ENCODE results near the gene SETD3. TPM values are rescaled to one million over a fixed set of nuclear protein-coding genes. Genes with fewer than 3 reads are reported as not detected.

SETD3 gene
- total RNA-seq, 1 experiment from 2014 or later = 90.3 TPM

GRCh38 chr14:99463974-99464373 lies 16.7 kb downstream of the SETD3 start:
- H3K36me3 ChIP-seq (ENCODE audit: insufficient read depth, low read length) = peaks cover 36% of the 10 kb centered on the region
- H3K27ac ChIP-seq (ENCODE audit: low read length) = peak overlapping the region; percentile 72

DNA sequence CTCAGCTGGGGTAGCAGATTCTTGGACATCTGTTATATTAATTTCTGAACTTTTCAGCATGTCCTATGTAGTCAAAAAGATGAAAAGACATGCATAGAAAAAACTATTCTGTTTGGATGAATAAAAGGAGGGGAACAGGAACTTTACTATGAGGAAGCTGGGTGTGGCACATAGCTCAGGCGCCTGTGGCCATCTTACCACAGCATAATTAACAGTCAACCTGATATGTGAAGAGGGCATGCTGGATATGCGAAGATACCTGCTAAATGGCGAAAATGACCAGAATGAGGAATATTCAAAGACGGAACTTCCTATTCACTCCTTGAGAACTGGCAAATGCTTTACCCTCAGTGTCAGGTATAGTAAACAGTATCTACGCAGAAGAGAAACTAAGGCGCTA lies 18.4 kb downstream of the SETD3 start:
- no peak for DNase-seq
- no peaks in the 10 kb centered on the region for H3K27me3 ChIP-seq (ENCODE audit: low read length)
- H2AFZ ChIP-seq (ENCODE audit: low read length) = no peak overlapping the region
- peaks cover 92% of the 10 kb centered on the region for H3K79me2 ChIP-seq (ENCODE audit: low read length)
- H3K4me2 ChIP-seq (ENCODE audit: low read depth, low read length, poor library complexity, severe bottlenecking) = no peak overlapping the region
- no peak overlapping the region for H3K9ac ChIP-seq (ENCODE audit: low read length)
- peaks cover 10% of the 10 kb centered on the region; the same call in 1 of the 2 replicates for H4K20me1 ChIP-seq (ENCODE audit: insufficient read depth, low read depth, low read length)
- no peaks in the 10 kb centered on the region for H3K9me2 ChIP-seq (replicated peaks; ENCODE audit: insufficient read depth, low read length)
- peaks cover 54% of the 10 kb centered on the region for H3K4me1 ChIP-seq (ENCODE audit: low read length)
- no peak overlapping the region for H3K27ac ChIP-seq (ENCODE audit: low read length)
- no peaks in the 10 kb centered on the region for H3K9me3 ChIP-seq (ENCODE audit: low read length)
- no peak overlapping the region for H3K4me3 ChIP-seq (ENCODE audit: low read length)
- peaks cover 44% of the 10 kb centered on the region for H3K36me3 ChIP-seq (ENCODE audit: insufficient read depth, low read length)

More at GRCh38 chr14:99463974-99464373, 16.7 kb downstream of the SETD3 start:
- Histone ChIP-seq H3K4me3 (ENCODE audit: low read length) (no peak overlapping the region), H3K4me1 (ENCODE audit: low read length) (peaks cover 72% of the 10 kb centered on the region), H3K4me2 (ENCODE audit: low read depth, low read length, poor library complexity, severe bottlenecking) (no peak overlapping the region), H3K9me3 (ENCODE audit: low read length) (no peaks in the 10 kb centered on the region), H4K20me1 (ENCODE audit: insufficient read depth, low read depth, low read length) (peaks cover 27% of the 10 kb centered on the region), H3K9me2 (replicated peaks; ENCODE audit: insufficient read depth, low read length) (no peaks in the 10 kb centered on the region), H2AFZ (ENCODE audit: low read length) (no peak overlapping the region), H3K79me2 (ENCODE audit: low read length) (peaks cover 98% of the 10 kb centered on the region), H3K9ac (ENCODE audit: low read length) (no peak overlapping the region), H3K27me3 (ENCODE audit: low read length) (no peaks in the 10 kb centered on the region)
- no peak for DNase-seq

DNA sequence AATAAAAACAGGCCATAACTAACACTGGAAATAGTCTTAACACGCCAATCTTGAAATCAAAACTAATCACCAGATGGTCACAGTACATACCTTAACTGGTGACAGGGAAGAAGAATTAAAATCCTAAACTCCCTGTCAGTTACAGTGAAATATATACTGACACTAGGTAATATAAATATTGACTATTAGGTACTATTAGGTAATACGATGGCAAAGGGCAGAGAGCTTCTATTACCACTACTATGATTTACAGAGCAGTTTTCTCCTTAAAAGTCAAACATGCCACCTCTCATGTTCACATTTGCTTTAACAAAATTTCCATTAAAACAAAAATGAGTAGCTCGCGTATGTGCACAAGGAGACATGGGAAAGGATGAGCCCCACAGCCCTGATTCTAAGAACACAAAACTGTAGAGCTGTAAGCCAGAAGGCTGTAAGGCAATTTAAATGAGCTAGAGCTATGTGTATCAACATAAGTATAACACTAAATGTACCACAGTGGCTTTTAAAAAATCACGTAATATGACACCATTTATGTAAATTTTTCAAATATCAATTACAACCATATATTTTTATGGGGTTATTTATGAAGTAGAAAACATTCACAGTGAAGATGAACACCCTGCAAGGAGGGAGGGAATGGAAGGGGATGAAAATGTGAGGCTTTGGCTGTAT lies 19.1 kb downstream of the SETD3 start:
- no peak overlapping the region for H3K4me3 ChIP-seq (ENCODE audit: low read length)
- peaks cover 7% of the 10 kb centered on the region; the same call in 1 of the 2 replicates for H4K20me1 ChIP-seq (ENCODE audit: insufficient read depth, low read depth, low read length)
- H3K27me3 ChIP-seq (ENCODE audit: low read length) = no peaks in the 10 kb centered on the region
- H3K36me3 ChIP-seq (ENCODE audit: insufficient read depth, low read length) = peaks cover 47% of the 10 kb centered on the region
- H3K9me2 ChIP-seq (replicated peaks; ENCODE audit: insufficient read depth, low read length) = no peaks in the 10 kb centered on the region
- DNase-seq = no peak
- no peaks in the 10 kb centered on the region for H3K9me3 ChIP-seq (ENCODE audit: low read length)
- no peak overlapping the region for H3K4me2 ChIP-seq (ENCODE audit: low read depth, low read length, poor library complexity, severe bottlenecking)
- peaks cover 92% of the 10 kb centered on the region for H3K79me2 ChIP-seq (ENCODE audit: low read length)
- H3K4me1 ChIP-seq (ENCODE audit: low read length) = peaks cover 48% of the 10 kb centered on the region
- H3K27ac ChIP-seq (ENCODE audit: low read length) = no peak overlapping the region
- no peak overlapping the region for H3K9ac ChIP-seq (ENCODE audit: low read length)
- no peak overlapping the region for H2AFZ ChIP-seq (ENCODE audit: low read length)

DNA sequence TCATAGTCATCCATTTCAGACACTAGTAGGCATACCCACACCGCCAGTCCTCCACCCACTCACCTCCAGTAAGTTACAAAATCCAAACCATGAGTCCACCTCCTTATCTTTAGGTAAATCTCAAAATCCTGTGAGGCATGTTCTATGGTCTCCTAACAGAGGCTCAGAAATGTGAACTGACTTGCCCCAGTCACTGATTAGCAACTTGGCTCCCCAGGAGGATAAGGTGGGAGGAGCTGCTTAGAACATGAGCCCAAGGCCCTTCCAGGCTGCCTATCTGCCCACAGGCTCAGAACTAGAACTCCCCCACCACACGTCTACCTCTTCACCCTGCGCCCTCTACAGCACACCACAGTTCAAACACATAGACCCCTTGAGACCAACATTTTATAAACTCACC lies 19.9 kb downstream of the SETD3 start:
- Histone ChIP-seq H3K9ac (ENCODE audit: low read length) (no peak overlapping the region), H4K20me1 (ENCODE audit: insufficient read depth, low read depth, low read length) (peaks cover 7% of the 10 kb centered on the region; the same call in 1 of the 2 replicates), H3K79me2 (ENCODE audit: low read length) (peaks cover 87% of the 10 kb centered on the region), H3K4me1 (ENCODE audit: low read length) (peaks cover 40% of the 10 kb centered on the region), H3K9me3 (ENCODE audit: low read length) (no peaks in the 10 kb centered on the region), H3K27me3 (ENCODE audit: low read length) (no peaks in the 10 kb centered on the region), H3K4me3 (ENCODE audit: low read length) (no peak overlapping the region), H3K27ac (ENCODE audit: low read length) (no peak overlapping the region), H3K9me2 (replicated peaks; ENCODE audit: insufficient read depth, low read length) (no peaks in the 10 kb centered on the region), H3K36me3 (ENCODE audit: insufficient read depth, low read length) (peaks cover 52% of the 10 kb centered on the region), H3K4me2 (ENCODE audit: low read depth, low read length, poor library complexity, severe bottlenecking) (no peak overlapping the region), H2AFZ (ENCODE audit: low read length) (no peak overlapping the region)
- peak; percentile 51 for DNase-seq

GRCh38 chr14:99459481-99460100 lies 21.1 kb downstream of the SETD3 start:
- H3K79me2 ChIP-seq (ENCODE audit: low read length) = peaks cover 88% of the 10 kb centered on the region
- no peak overlapping the region for H3K9ac ChIP-seq (ENCODE audit: low read length)
- H3K9me2 ChIP-seq (replicated peaks; ENCODE audit: insufficient read depth, low read length) = no peaks in the 10 kb centered on the region
- H3K9me3 ChIP-seq (ENCODE audit: low read length) = no peaks in the 10 kb centered on the region
- H4K20me1 ChIP-seq (ENCODE audit: insufficient read depth, low read depth, low read length) = no peaks in the 10 kb centered on the region
- no peak overlapping the region for H3K4me3 ChIP-seq (ENCODE audit: low read length)
- peaks cover 28% of the 10 kb centered on the region for H3K4me1 ChIP-seq (ENCODE audit: low read length)
- no peak overlapping the region for H3K27ac ChIP-seq (ENCODE audit: low read length)
- no peak overlapping the region for H2AFZ ChIP-seq (ENCODE audit: low read length)
- peaks cover 60% of the 10 kb centered on the region for H3K36me3 ChIP-seq (ENCODE audit: insufficient read depth, low read length)
- no peak overlapping the region for H3K4me2 ChIP-seq (ENCODE audit: low read depth, low read length, poor library complexity, severe bottlenecking)
- no peaks in the 10 kb centered on the region for H3K27me3 ChIP-seq (ENCODE audit: low read length)
- DNase-seq = no peak

DNA sequence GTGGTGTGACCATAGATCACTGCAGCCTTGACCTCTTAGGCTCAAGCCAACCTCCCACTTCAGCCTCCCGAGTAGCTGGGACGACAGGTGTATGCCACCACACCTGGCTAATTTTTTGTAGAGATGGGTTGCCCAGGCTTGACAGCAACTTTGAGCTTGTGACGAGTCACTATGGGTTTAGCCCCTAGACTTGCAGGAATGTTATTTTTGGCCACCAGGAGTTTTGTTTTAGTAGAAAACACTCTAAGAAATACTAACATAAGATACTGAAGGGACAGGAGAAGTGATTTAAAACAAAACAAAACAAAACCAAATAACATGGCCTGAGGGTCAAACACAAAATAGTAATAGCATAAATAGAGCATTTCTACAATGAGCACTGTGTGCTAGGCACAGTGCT lies 26.4 kb downstream of the SETD3 start:
- Histone ChIP-seq H3K4me2 (ENCODE audit: low read depth, low read length, poor library complexity, severe bottlenecking) (no peak overlapping the region), H3K9ac (ENCODE audit: low read length) (no peak overlapping the region), H3K4me1 (ENCODE audit: low read length) (no peaks in the 10 kb centered on the region), H3K27me3 (ENCODE audit: low read length) (no peaks in the 10 kb centered on the region), H2AFZ (ENCODE audit: low read length) (no peak overlapping the region), H3K27ac (ENCODE audit: low read length) (no peak overlapping the region), H3K9me2 (replicated peaks; ENCODE audit: insufficient read depth, low read length) (no peaks in the 10 kb centered on the region), H3K9me3 (ENCODE audit: low read length) (no peaks in the 10 kb centered on the region), H4K20me1 (ENCODE audit: insufficient read depth, low read depth, low read length) (0 out of 2 replicates have a peak, but pooled peaks cover 6% of the 10 kb centered on the region), H3K36me3 (ENCODE audit: insufficient read depth, low read length) (peaks cover 48% of the 10 kb centered on the region), H3K79me2 (ENCODE audit: low read length) (peaks cover 87% of the 10 kb centered on the region), H3K4me3 (ENCODE audit: low read length) (no peak overlapping the region)
- DNase-seq = no peak

- Histone ChIP-seq H3K27ac (ENCODE audit: low read length) (no peak overlapping the region), H3K4me3 (ENCODE audit: low read length) (no peak overlapping the region), H3K79me2 (ENCODE audit: low read length) (peaks cover 91% of the 10 kb centered on the region), H3K9me2 (replicated peaks; ENCODE audit: insufficient read depth, low read length) (no peaks in the 10 kb centered on the region), H3K4me1 (ENCODE audit: low read length) (no peaks in the 10 kb centered on the region), H3K9me3 (ENCODE audit: low read length) (no peaks in the 10 kb centered on the region), H3K36me3 (ENCODE audit: insufficient read depth, low read length) (peaks cover 50% of the 10 kb centered on the region), H3K27me3 (ENCODE audit: low read length) (no peaks in the 10 kb centered on the region), H3K4me2 (ENCODE audit: low read depth, low read length, poor library complexity, severe bottlenecking) (no peak overlapping the region), H2AFZ (ENCODE audit: low read length) (no peak overlapping the region), H4K20me1 (ENCODE audit: insufficient read depth, low read depth, low read length) (0 out of 2 replicates have a peak, but pooled peaks cover 6% of the 10 kb centered on the region), H3K9ac (ENCODE audit: low read length) (no peak overlapping the region)
- DNase-seq = no peak
These were observed 27.7 kb downstream of the SETD3 start for GRCh38 chr14:99452968-99453367.

- no peak overlapping the region for H3K4me3 ChIP-seq (ENCODE audit: low read length)
- H2AFZ ChIP-seq (ENCODE audit: low read length) = no peak overlapping the region
- DNase-seq = no peak
- H3K9ac ChIP-seq (ENCODE audit: low read length) = no peak overlapping the region
- no peaks in the 10 kb centered on the region for H3K4me1 ChIP-seq (ENCODE audit: low read length)
- H3K36me3 ChIP-seq (ENCODE audit: insufficient read depth, low read length) = peaks cover 44% of the 10 kb centered on the region
- H3K4me2 ChIP-seq (ENCODE audit: low read depth, low read length, poor library complexity, severe bottlenecking) = no peak overlapping the region
- H3K9me2 ChIP-seq (replicated peaks; ENCODE audit: insufficient read depth, low read length) = no peaks in the 10 kb centered on the region
- no peaks in the 10 kb centered on the region for H3K27me3 ChIP-seq (ENCODE audit: low read length)
- H3K79me2 ChIP-seq (ENCODE audit: low read length) = peaks cover 85% of the 10 kb centered on the region
- no peak overlapping the region for H3K27ac ChIP-seq (ENCODE audit: low read length)
- H4K20me1 ChIP-seq (ENCODE audit: insufficient read depth, low read depth, low read length) = 0 out of 2 replicates have a peak, but pooled peaks cover 6% of the 10 kb centered on the region
- no peaks in the 10 kb centered on the region for H3K9me3 ChIP-seq (ENCODE audit: low read length)
These were observed 29.4 kb downstream of the SETD3 start for GRCh38 chr14:99451234-99451633.

Measured in Karpas-422 (cell line).